GOT3 (cell line): ENCODE data around the gene STRA8.
A peak's percentile ranks its signal among the peaks of the same experiment; 100 is the strongest.

Source experiments
- DNase-seq: peaks from one replicate; lab custom pipeline; 2025; ENCODE audit warnings: mixed read lengths; lab: John Stamatoyannopoulos, UW

The STRA8 gene

GRCh38 chr7:135238112-135238744 lies 4.6 kb downstream of the STRA8 start:
- no peak for DNase-seq

GRCh38 chr7:135239263-135239662 lies 5.6 kb downstream of the STRA8 start:
- DNase-seq = no peak

GRCh38 chr7:135240441-135240840 lies 6.8 kb downstream of the STRA8 start:
- DNase-seq = no peak

- DNase-seq = no peak
Measured at GRCh38 chr7:135242096-135242684, 8.6 kb downstream of the STRA8 start.

GRCh38 chr7:135245226-135246190 lies 11.9 kb downstream of the STRA8 start:
- DNase-seq = no peak

GRCh38 chr7:135246191-135246825 lies 12.7 kb downstream of the STRA8 start:
- DNase-seq = no peak

- DNase-seq = no peak
Measured at GRCh38 chr7:135247746-135248471, 14.3 kb downstream of the STRA8 start.

- DNase-seq = no peak
Measured at GRCh38 chr7:135248546-135248945, 14.9 kb downstream of the STRA8 start.

- no peak for DNase-seq
Measured at GRCh38 chr7:135251496-135252391, 18.1 kb downstream of the STRA8 start.

GRCh38 chr7:135253851-135254771 lies 20.5 kb downstream of the STRA8 start:
- DNase-seq = peak; percentile 31

GRCh38 chr7:135257790-135258189 lies 24.2 kb downstream of the STRA8 start:
- DNase-seq = no peak

- no peak for DNase-seq
Measured at GRCh38 chr7:135258585-135258984, 24.9 kb downstream of the STRA8 start.

- no peak for DNase-seq
Measured at GRCh38 chr7:135259702-135260101, 26.1 kb downstream of the STRA8 start.

GRCh38 chr7:135260470-135260869 lies 26.8 kb downstream of the STRA8 start:
- no peak for DNase-seq

GRCh38 chr7:135260930-135261721 lies 27.5 kb downstream of the STRA8 start:
- DNase-seq = no peak

GRCh38 chr7:135262623-135263320 lies 29.1 kb downstream of the STRA8 start:
- DNase-seq = no peak

- no peak for DNase-seq
Measured at GRCh38 chr7:135263321-135263970, 29.8 kb downstream of the STRA8 start.

GRCh38 chr7:135265637-135266036 lies 32.0 kb downstream of the STRA8 start:
- DNase-seq = no peak
